GM21367 (cell line): ENCODE data around the gene PBRM1.
A peak's percentile ranks its signal among the peaks of the same experiment; 100 is the strongest.

Experiments
- ATAC-seq: cut with Tn5 transposase; IDR thresholded peaks from one replicate; pipeline ENCODE4 v1.9.1; 2021; ENCODE audit not compliant: unreplicated experiment

PBRM1 gene

GRCh38 chr3:52670621-52671521, 14.8 kb downstream of the PBRM1 start:
- peak; percentile 66 for ATAC-seq

GRCh38 chr3:52663098-52663497, 22.6 kb downstream of the PBRM1 start:
- ATAC-seq, result no peak

DNA sequence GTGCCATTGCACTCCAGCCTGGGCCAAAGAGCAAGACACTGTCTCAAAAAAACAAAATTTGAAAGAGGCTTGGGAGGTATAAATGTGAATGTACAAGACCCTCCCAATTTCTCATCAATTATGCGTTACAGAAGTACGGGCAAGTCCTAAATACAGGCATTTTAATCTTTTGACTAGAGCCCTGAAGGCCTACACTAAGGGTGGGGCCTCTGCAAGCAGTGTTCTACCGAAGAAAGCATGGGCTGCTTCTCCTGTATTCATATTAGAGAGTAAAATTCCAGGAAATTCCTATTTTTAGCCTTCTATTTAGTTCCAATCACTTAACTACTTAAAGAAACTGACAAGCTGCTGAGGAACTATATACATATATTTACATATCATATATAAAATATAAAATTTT, 25.7 kb downstream of the PBRM1 start:
- no peak for ATAC-seq

DNA sequence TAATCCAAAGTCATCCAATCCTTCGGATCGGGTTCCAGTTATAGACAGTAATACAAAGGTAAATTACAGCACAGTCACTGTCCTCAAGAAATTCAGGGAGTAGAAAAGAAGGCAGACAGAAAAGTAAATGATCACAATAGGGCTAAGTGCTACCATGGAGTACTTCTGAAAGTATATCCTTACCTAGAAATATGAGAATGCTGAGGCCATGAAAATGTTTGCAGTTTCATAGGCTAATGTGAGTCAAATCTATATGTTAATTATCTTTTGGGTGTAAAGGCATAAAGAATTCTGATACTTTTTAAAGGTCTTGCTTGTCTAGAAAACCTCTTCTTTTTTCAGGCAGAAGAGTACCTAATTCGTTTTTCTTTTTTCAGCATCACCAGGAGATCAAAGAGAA, 29.8 kb downstream of the PBRM1 start:
- ATAC-seq, result no peak

GRCh38 chr3:52651592-52651991, 34.1 kb downstream of the PBRM1 start:
- no peak for ATAC-seq

GRCh38 chr3:52650439-52650838, 35.3 kb downstream of the PBRM1 start:
- ATAC-seq, result no peak

- no peak for ATAC-seq
Measured at GRCh38 chr3:52649461-52650210, 36.1 kb downstream of the PBRM1 start.

GRCh38 chr3:52645549-52645948, 40.2 kb downstream of the PBRM1 start:
- no peak for ATAC-seq

DNA sequence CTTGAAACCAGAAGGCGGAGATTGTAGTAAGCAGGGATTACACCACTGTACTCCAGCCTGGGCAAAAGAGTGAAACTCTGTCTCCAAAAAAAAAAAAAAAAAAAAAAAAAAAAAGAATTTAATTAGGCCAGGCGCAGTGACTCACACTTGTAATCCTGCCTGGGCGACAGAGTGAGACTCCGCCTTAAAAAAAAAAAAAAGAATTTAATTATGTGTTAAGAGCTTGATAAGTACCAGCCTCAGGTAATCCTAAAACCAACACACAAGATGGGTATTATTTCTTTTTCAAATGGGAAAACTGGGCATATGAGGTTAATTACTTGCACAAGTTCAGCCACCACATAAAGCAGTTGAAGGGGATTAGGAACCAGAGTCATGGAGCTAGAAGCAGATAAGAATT, 49.0 kb downstream of the PBRM1 start:
- no peak for ATAC-seq

DNA sequence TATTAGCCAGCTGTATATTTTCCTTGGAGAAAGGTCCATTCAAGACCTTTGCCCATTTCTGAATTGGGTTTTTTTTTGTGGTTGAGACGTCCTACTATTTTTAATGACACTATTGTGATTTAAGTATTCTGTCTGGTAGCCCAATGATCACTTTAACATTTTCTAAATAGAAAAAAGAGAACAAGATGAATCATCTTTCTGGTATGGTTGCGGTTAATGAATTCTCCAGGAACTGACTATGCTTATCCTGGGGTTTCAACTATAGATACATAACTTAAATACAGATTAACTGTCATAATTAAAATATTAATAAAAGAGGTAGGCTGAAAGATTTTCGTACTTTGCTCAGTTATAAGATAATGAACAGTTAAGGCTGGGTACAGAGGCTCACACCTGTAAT, 51.9 kb downstream of the PBRM1 start:
- ATAC-seq, result no peak

GRCh38 chr3:52625041-52625440, 60.7 kb downstream of the PBRM1 start:
- ATAC-seq, result no peak

DNA sequence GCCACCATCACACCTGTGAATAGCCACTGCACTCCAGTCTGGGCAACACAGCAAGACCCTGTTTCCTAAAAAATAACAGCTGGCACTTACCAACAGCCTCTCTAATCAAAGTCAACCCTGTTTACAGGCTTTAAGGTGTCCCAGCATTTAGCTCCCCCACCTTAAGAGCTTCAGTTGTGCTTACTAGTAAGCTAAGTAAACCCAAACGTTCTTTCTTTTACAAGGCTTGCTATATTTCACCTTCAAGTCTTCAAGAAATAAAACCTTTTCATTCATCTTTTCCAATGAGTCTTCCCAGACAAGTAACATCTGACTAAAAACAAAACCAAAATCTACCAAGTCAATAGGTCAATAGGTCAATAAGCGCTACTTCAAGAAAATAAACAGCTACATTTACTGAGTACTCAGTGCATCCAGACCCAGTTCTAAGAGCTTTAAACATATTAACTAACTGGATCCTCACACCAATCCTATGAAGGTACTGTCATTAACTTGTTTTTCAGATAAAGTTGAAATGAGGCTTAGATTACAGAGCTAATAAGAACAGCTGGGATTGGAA, 62.4 kb downstream of the PBRM1 start:
- ATAC-seq, result no peak

- ATAC-seq, result no peak
Measured at GRCh38 chr3:52620580-52620979, 65.1 kb downstream of the PBRM1 start.

DNA sequence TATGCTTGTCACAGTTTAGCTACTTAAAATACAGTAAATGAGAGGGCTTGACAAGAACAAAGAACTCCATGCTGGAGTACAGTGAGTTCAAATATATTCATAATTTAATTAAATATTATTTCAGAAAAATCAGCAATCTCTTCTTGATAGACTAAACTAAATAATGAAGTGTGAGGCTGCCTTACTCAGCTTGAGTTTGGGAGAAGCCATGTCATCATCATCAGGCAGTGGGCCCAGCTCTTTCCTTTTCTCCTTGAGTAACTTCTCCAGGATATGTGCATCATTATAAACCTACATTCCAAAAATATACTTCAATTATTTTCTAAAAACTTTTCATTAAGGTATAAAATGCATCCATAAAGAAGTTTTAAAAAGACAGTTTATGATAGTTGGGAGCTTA, 70.5 kb downstream of the PBRM1 start:
- ATAC-seq, result no peak

DNA sequence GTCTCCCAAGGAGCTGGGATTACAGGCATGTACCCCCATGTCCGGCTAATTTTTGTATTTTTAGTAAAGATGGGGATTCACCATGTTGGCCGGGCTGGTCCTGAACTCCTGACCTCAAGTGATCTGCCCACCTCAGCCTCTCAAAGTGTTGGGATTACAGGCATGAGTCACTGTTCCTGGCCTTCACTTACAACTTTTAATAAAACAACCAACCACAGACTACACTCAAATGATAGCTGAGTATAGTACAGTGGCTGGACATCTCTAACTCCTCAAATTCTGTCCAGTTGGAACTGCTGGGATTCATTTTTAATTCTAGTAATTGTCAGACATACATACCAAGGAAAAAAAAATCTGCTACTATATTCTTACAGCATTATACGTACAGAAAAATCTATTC, 71.0 kb downstream of the PBRM1 start:
- no peak for ATAC-seq

GRCh38 chr3:52609316-52609815, 76.3 kb downstream of the PBRM1 start:
- no peak for ATAC-seq

DNA sequence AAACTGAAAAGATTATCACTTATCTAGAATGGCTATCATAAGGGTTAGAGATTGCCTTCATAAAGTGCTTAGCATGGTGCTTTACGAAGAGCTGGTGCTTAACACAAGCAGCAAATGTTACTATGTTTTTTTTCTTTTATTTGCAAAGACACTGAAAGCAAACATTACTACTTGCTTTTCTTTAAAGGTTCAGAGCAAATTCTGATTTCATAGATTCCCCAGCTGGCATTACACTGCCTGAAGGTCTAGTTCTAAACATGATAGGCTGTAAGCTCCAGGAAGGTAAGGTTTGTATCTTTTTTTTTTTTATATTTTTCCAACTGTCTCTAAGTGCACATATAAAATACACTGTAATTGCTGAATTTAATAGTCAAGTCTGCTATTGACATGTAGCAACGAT, 77.4 kb downstream of the PBRM1 start:
- ATAC-seq, result no peak

GRCh38 chr3:52606373-52607085, 79.2 kb downstream of the PBRM1 start:
- no peak for ATAC-seq

GRCh38 chr3:52600258-52600657, 85.5 kb downstream of the PBRM1 start:
- no peak for ATAC-seq

DNA sequence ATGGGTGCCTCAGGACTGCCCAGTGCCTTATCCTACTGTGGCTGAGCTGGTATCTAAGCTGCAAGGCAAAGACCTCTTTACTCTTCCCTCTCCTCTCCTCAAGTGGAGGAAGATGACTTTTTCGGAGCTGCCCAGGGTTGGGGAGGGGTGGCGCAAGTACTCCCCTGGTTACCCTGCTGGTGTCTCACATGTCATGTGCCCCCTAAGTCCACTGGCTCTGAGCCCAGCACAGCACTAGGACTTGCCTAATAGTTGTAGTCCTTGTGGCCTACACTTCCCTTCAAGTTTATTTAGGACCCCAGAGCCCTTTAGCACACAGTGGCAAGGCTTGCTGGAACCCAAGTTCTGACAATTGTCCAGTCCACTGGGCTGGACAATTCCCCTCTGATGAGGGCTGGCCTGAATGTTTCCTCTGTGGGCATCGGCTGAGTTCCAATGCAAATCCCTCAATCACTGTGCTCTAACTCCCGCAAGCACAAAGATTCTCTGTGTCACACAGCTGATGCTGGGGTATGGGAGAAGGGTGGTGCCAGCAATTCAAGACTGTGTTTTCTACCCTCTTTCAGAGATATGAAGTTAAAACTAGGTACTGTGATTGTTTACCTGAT, 89.0 kb downstream of the PBRM1 start:
- no peak for ATAC-seq

DNA sequence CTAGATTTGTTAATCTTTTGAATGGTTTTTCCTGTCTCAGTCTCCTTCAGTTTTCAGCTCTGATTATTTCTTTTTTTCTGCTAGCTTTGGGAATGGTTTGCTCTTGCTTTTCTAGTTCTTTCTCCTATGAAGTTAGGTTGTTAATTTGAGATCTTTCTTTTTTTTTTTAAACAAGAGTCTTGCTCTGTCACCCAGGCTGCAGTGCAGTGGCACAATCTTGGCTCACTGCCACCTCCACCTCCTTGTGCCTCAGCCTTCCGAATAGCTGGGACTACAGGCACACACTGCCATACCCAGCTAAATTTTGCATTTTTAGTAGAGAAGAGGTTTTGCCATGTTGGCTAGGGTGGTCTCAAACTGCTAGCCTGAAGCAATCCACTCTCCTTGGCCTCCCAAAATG, 92.6 kb downstream of the PBRM1 start:
- ATAC-seq, result no peak
